ENCODE measurements around the gene ICAM1.

- TF ChIP-seq CTCF (IDR thresholded peaks at IDR 0.05; ENCODE audit: control extremely low read depth in 1 of 3, insufficient read depth in 1 of 3, low read depth in 1 of 3, low read length in 3 of 3) (peak in 2 of 3 experiments; percentile 21 to 29; a peak in 2 of 4 replicates), CBX5 (IDR thresholded peaks at IDR 0.05; ENCODE audit: low read depth, low read length) (no peak)
These were observed 23.4 kb downstream of the ICAM1 start for GRCh38 chr19:10294368-10294697.

Measured in H1 (cell line).